ENCODE results near the gene PPM1L. TPM values are rescaled to one million over a fixed set of nuclear protein-coding genes. Genes with fewer than 3 reads are reported as not detected.

PPM1L gene
- total and polyA plus RNA-seq, 10 of the 15 experiments (the other 5 are each of a cell fraction or from before 2014, with no cell fraction given): under 0.01 to 0.33 (median 0.06) TPM; not detected in 1

GRCh38 chr3:160827516-160827915 lies 71.5 kb downstream of the PPM1L start:
- Histone ChIP-seq H2AFZ (ENCODE audit: control insufficient read depth, low read depth, low read length) (no peak overlapping the region), H3K4me3 (no peak overlapping the region), H3K27me3 (replicated peaks in 1 of 2; ENCODE audit: control insufficient read depth in 2 of 2, insufficient read depth in 2 of 2, low read length in 1 of 2) (no peaks in the 10 kb centered on the region), H3K9me3 (replicated peaks; ENCODE audit: control insufficient read depth, insufficient read depth, low read length) (no peaks in the 10 kb centered on the region), H4K20me1 (ENCODE audit: control insufficient read depth, insufficient read depth) (no peaks in the 10 kb centered on the region), H3K4me1 (ENCODE audit: control insufficient read depth, insufficient read depth, low read length) (no peaks in the 10 kb centered on the region), H3K79me2 (ENCODE audit: control insufficient read depth, insufficient read depth, low read length) (no peaks in the 10 kb centered on the region), H3K27ac (ENCODE audit: control insufficient read depth, insufficient read depth) (no peak overlapping the region), H3K9ac (ENCODE audit: control insufficient read depth, insufficient read depth, low read length) (no peak overlapping the region), H3K4me2 (ENCODE audit: control insufficient read depth, insufficient read depth) (no peak overlapping the region), H3K36me3 (ENCODE audit: control insufficient read depth in 2 of 2, insufficient read depth in 2 of 2, low read length in 1 of 2) (no peaks in the 10 kb centered on the region)
- ATAC-seq: no peak
- DNase-seq (ENCODE audit: low read depth, low spot score): no peak
- no TSS peak for BruUV-seq (replicated peaks)
- in situ Hi-C loops (cut with MboI): no loop called here
- ChIA-PET RAD21 (ENCODE audit: unreplicated experiment) (no interaction called here), CTCF (interaction anchor here (1.0 kb wide), 1 partner anchor 47 kb away, joined by 3 read pairs; no protein-coding TSS in a partner anchor), POLR2A (interaction anchor here (0.6 kb wide), 1 partner anchor 97 kb away, joined by 3 read pairs; no protein-coding TSS in a partner anchor), SMC1A (ENCODE audit: uncharacterized antibody, unreplicated experiment) (no interaction called here)
- 0% methylated on average over 1 of the region's 1 CpG for WGBS (ENCODE audit: insufficient coverage, insufficient replicate concordance, low lambda C conversion rate, missing lambda C conversion rate)
- no peak for FAIRE-seq
- intact Hi-C loops (cut with micrococcal nuclease; ENCODE audit: unreplicated experiment): no loop called here
- TF ChIP-seq RCOR1 (conservative IDR thresholded peaks at IDR 0.05; ENCODE audit: low read depth, low read length) (no peak), TCF7 (IDR thresholded peaks at IDR 0.05; ENCODE audit: borderline replicate concordance) (no peak), PKNOX1 (IDR thresholded peaks at IDR 0.05) (no peak), TARDBP (IDR thresholded peaks at IDR 0.05; ENCODE audit: borderline replicate concordance) (no peak), HSF1 (IDR thresholded peaks at IDR 0.05; ENCODE audit: low read depth, low read length) (no peak), NKRF (conservative IDR thresholded peaks at IDR 0.05) (no peak), CUX1 (IDR thresholded peaks at IDR 0.05; ENCODE audit: insufficient replicate concordance, low read depth, low read length) (no peak), E4F1 (IDR thresholded peaks at IDR 0.05; ENCODE audit: borderline replicate concordance, partially characterized antibody) (no peak), BACH1 (IDR thresholded peaks at IDR 0.05; ENCODE audit: borderline replicate concordance) (no peak), ATF3 (IDR thresholded peaks at IDR 0.05; ENCODE audit: borderline replicate concordance, extremely low read depth, low read depth, low read length) (no peak), RFX5 (IDR thresholded peaks at IDR 0.05; ENCODE audit: low read depth, low read length) (no peak)

Measured in GM12878 (cell line).